Endothelial cell (in vitro differentiated cells): Measurements from ENCODE around the gene ACVR1B. TPM values are rescaled to one million over a fixed set of nuclear protein-coding genes. Genes with fewer than 3 reads are reported as not detected.
A peak's percentile ranks its signal among the peaks of the same experiment; 100 is the strongest.

Source experiments
- DNase-seq: peaks from one replicate; pipeline ENCODE4 v3.0.0; 2021; ENCODE audit warnings: low spot score
- H3K27ac Mint-ChIP-seq: one replicate; pipeline ENCODE4 v1.8.0; 2021; ENCODE audit warnings: mixed read lengths, inconsistent platforms; ENCODE audit not compliant: unreplicated experiment
- H3K27me3 Mint-ChIP-seq: one replicate; pipeline ENCODE4 v1.8.0; 2021; ENCODE audit warnings: mild to moderate bottlenecking, moderate library complexity, mixed read lengths, inconsistent platforms; ENCODE audit not compliant: unreplicated experiment
- H3K36me3 Mint-ChIP-seq: one replicate; pipeline ENCODE4 v1.8.0; 2021; ENCODE audit warnings: mild to moderate bottlenecking, low read depth, mixed read lengths, inconsistent platforms; ENCODE audit not compliant: unreplicated experiment
- H3K4me1 Mint-ChIP-seq: one replicate; pipeline ENCODE4 v1.8.0; 2021; ENCODE audit warnings: mild to moderate bottlenecking, mixed read lengths, inconsistent platforms; ENCODE audit not compliant: unreplicated experiment
- H3K4me3 Mint-ChIP-seq: one replicate; pipeline ENCODE4 v1.8.0; 2021; ENCODE audit warnings: mild to moderate bottlenecking, mixed read lengths, inconsistent platforms; ENCODE audit not compliant: unreplicated experiment
- H3K9me3 Mint-ChIP-seq: one replicate; pipeline ENCODE4 v1.8.0; 2021; ENCODE audit warnings: mixed read lengths, inconsistent platforms; ENCODE audit not compliant: unreplicated experiment
- CTCF ChIP-seq: fragments of 200-600 bp; sonication (generic); IDR thresholded peaks from one replicate; pipeline ENCODE4 v1.5.0; 2021; ENCODE audit warnings: antibody characterized with exemption; ENCODE audit not compliant: unreplicated experiment
- total RNA-seq: library from RNA; stranded (reverse); fragmentation: NEBNext Ultra II Directional; extraction: Animal tissue kit (Norgen Biotek cat#: 25700); gene quantifications from one replicate; pipeline ENCODE4 v1.2.1, GENCODE V29; 2021; ENCODE audit not compliant: unreplicated experiment

Gene ACVR1B
- total RNA-seq, 1 donor from 2014 or later = 30.5 TPM

DNA sequence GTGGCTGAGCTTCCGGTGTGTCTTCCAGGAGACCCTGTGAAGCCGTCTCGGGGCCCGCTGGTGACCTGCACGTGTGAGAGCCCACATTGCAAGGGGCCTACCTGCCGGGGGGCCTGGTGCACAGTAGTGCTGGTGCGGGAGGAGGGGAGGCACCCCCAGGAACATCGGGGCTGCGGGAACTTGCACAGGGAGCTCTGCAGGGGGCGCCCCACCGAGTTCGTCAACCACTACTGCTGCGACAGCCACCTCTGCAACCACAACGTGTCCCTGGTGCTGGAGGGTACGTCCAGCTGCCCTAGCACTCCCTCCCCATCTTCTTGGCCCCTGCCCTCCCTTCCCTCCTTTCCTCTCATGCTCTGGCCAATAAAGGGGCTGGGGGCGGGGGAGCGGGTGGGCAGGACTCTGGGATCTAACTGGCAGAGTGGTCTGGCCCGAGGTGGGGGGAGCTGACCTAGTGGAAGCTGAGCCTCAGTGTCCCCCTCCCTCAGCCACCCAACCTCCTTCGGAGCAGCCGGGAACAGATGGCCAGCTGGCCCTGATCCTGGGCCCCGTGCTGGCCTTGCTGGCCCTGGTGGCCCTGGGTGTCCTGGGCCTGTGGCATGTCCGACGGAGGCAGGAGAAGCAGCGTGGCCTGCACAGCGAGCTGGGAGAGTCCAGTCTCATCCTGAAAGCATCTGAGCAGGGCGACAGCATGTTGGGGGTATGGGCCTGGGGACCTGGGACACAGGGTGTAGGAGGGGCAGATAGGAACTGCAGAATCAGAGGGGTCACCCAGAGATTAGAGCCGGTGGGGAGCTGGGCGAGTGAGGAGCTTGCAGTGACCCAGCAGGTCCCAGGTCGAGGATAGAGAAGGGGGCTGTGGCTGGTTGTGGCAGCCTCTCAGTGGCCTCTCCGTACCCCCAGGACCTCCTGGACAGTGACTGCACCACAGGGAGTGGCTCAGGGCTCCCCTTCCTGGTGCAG is 38.1 kb upstream of the ACVR1B start:
- peaks cover 34% of the 10 kb centered on the region for H3K36me3 Mint-ChIP-seq
- H3K9me3 Mint-ChIP-seq = no peaks in the 10 kb centered on the region
- H3K27ac Mint-ChIP-seq = peak overlapping the region; percentile 98
- no peak for TF ChIP-seq CTCF
- H3K4me1 Mint-ChIP-seq = peaks cover 73% of the 10 kb centered on the region
- H3K4me3 Mint-ChIP-seq = peak overlapping the region; percentile 89
- no peak for DNase-seq
- peaks cover 22% of the 10 kb centered on the region for H3K27me3 Mint-ChIP-seq

- Mint-ChIP-seq H3K4me1 (peaks cover 64% of the 10 kb centered on the region), H3K27ac (peak overlapping the region; percentile 67), H3K4me3 (peak overlapping the region; percentile 51), H3K9me3 (no peaks in the 10 kb centered on the region), H3K27me3 (peaks cover 20% of the 10 kb centered on the region), H3K36me3 (peaks cover 39% of the 10 kb centered on the region)
- no peak for DNase-seq
- no peak for TF ChIP-seq CTCF
Observed at GRCh38 chr12:51914034-51914923, 37.2 kb upstream of the ACVR1B start.

DNA sequence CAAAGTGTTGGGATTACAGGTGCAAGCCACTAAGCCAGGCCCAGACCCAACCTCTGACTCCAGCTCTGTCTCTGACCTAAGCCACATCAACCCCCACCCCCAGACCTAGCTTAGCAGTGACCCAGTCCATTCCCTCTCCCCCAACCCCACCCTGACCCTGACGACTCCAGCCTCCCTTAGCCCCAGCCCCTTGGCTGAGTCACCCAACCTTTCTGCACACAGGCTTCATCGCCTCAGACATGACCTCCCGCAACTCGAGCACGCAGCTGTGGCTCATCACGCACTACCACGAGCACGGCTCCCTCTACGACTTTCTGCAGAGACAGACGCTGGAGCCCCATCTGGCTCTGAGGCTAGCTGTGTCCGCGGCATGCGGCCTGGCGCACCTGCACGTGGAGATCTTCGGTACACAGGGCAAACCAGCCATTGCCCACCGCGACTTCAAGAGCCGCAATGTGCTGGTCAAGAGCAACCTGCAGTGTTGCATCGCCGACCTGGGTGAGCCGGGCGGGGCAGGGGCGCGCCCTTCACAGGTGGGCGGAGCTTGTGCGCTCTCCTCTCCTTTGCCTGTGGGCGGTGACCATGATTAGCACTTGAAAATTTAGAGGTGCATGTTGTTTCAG is 36.4 kb upstream of the ACVR1B start:
- Mint-ChIP-seq H3K27ac (no peak overlapping the region), H3K27me3 (peaks cover 24% of the 10 kb centered on the region), H3K4me3 (peak overlapping the region; percentile 51), H3K36me3 (peaks cover 48% of the 10 kb centered on the region), H3K9me3 (no peaks in the 10 kb centered on the region), H3K4me1 (peaks cover 58% of the 10 kb centered on the region)
- no peak for DNase-seq
- no peak for TF ChIP-seq CTCF

DNA sequence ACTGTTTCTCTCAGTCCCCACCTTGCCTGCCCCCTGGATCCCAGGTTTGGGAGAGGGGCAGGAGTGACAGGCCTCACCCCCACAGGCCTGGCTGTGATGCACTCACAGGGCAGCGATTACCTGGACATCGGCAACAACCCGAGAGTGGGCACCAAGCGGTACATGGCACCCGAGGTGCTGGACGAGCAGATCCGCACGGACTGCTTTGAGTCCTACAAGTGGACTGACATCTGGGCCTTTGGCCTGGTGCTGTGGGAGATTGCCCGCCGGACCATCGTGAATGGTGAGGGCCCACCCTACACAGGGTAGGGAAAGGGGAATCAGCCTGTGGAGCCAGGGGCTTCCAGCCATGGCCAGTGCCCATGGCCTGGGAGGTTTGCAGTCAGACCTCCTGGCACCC is 35.5 kb upstream of the ACVR1B start:
- DNase-seq = no peak
- no peak overlapping the region for H3K4me3 Mint-ChIP-seq

More for the DNA sequence above, 35.5 kb upstream of the ACVR1B start:
- TF ChIP-seq CTCF = no peak
- H3K27ac Mint-ChIP-seq = no peak overlapping the region
- peaks cover 54% of the 10 kb centered on the region for H3K36me3 Mint-ChIP-seq
- no peaks in the 10 kb centered on the region for H3K9me3 Mint-ChIP-seq
- peaks cover 29% of the 10 kb centered on the region for H3K27me3 Mint-ChIP-seq
- peaks cover 56% of the 10 kb centered on the region for H3K4me1 Mint-ChIP-seq
